Epithelial cell of esophagus (primary cell): ENCODE results near the gene SND1.
A peak's percentile ranks its signal among the peaks of the same experiment; 100 is the strongest.

Source experiments
- DNase-seq: peaks from one replicate; pipeline ENCODE4 v3.0.0; 2010; ENCODE audit warnings: low read depth
- H3K4me3 ChIP-seq: 2 replicates; pipeline ENCODE4 v1.5.1; 2011; ENCODE audit warnings: mild to moderate bottlenecking, low read length, control low read depth
- CTCF ChIP-seq: IDR thresholded peaks from 2 replicates; pipeline ENCODE4 v1.5.1; 2011; ENCODE audit warnings: low read depth, mild to moderate bottlenecking, low read length, control low read depth, inconsistent platforms; ENCODE audit not compliant: insufficient read depth; ENCODE audit errors: missing control alignments

The SND1 gene

DNA sequence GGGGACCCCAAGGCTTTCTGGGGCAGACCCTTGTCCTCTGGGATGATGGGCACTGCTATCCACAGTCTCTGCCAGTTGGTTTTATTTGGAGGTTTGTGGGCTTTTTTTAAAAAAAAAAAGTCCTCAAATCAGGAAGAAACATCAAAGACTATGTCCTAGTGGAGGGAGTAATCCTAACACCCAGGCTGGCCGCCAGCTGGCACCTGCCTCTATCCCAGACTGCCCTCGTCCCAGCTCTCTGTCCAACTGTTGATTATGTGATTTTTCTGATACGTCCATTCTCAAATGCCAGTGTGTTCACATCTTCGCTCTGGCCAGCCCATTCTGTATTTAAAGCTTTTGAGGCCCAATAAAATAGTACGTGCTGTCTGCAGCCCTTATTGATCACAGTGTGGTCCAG lies 440.2 kb downstream of the SND1 start:
- no peak for DNase-seq
- TF ChIP-seq CTCF, result no peak
- no peak overlapping the region for H3K4me3 ChIP-seq

GRCh38 chr7:128093614-128094570 lies 441.9 kb downstream of the SND1 start:
- H3K4me3 ChIP-seq, result no peak overlapping the region
- DNase-seq, result no peak
- TF ChIP-seq CTCF, result no peak

GRCh38 chr7:128094686-128095085 lies 442.7 kb downstream of the SND1 start:
- TF ChIP-seq CTCF, result no peak
- no peak overlapping the region for H3K4me3 ChIP-seq
- no peak for DNase-seq

DNA sequence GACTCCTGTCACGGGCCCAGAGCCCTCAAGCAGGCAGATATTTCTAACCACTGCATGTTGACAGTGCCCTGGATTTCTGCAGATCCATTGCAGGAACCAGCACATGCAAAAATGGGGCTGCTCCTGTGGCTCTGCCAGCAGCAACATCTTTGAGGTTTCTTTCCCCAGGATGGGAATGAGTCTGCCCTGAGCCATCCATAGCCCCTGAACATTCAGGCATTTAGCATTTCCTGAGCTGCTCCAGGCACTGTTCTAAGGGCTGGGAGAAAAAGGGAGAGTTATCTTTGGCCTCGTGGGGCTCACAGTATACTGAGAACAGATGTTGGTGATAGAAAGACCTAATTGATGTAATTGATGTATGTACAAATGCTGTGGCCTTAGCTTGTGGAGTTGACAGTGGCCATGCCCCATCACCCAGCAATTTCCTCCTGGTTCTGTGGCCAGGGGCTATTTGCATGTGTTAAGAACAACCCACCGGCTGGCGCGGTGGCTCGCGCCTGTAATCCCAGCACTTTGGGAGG lies 445.3 kb downstream of the SND1 start:
- no peak for TF ChIP-seq CTCF
- DNase-seq, result no peak
- H3K4me3 ChIP-seq, result no peak overlapping the region

- TF ChIP-seq CTCF, result no peak
- no peak overlapping the region for H3K4me3 ChIP-seq
- no peak for DNase-seq
Measured at GRCh38 chr7:128098629-128099028, 446.6 kb downstream of the SND1 start.

GRCh38 chr7:128099204-128099671 lies 447.2 kb downstream of the SND1 start:
- no peak for TF ChIP-seq CTCF
- H3K4me3 ChIP-seq, result no peak overlapping the region
- DNase-seq, result peak; percentile 84
